HepG2 (cell line): ENCODE results near the gene CLDN9. TPM values are rescaled to one million over a fixed set of nuclear protein-coding genes. Genes with fewer than 3 reads are reported as not detected.

Source experiments
- AKAP8 ChIP-seq: sonication (generic); formaldehyde crosslinking; IDR thresholded peaks from 2 replicates; pipeline ENCODE4 v1.5.1; 2020; ENCODE audit warnings: mild to moderate bottlenecking, missing genetic modification reagents
- ASH2L ChIP-seq: fragments of 300-600, 200-600 bp; sonication (generic); IDR thresholded peaks from 2 replicates; pipeline ENCODE4 v1.7.0; 2017; ENCODE audit warnings: low read depth, mild to moderate bottlenecking, moderate library complexity, mixed read lengths, low read length; ENCODE audit not compliant: insufficient read length
- ATF2 ChIP-seq: sonication (generic); formaldehyde crosslinking; IDR thresholded peaks from 2 replicates; pipeline ENCODE4 v1.4.0; 2020; ENCODE audit warnings: missing genetic modification reagents
- ATF7 ChIP-seq, 2 experiments: fragments of 450-650 bp in 1 of 2; sonication (generic) in 1 of 2; formaldehyde crosslinking in 1 of 2; IDR thresholded peaks; 2 replicates each; pipeline versions ENCODE4 v1.4.0 to v1.6.1; 2016 to 2020; ENCODE audit warnings: antibody characterized with exemption in 1 of 2, mild to moderate bottlenecking in 1 of 2, missing genetic modification reagents in 1 of 2
- BCLAF1 ChIP-seq: fragments of 450-650 bp; IDR thresholded peaks from 2 replicates; pipeline ENCODE4 v1.6.1; 2017; ENCODE audit warnings: mild to moderate bottlenecking
- FOSL2 ChIP-seq: sonication (generic); formaldehyde crosslinking; IDR thresholded peaks from 2 replicates; pipeline ENCODE4 v1.4.0; 2020; ENCODE audit warnings: missing genetic modification reagents
- KDM2A ChIP-seq: sonication (generic); formaldehyde crosslinking; IDR thresholded peaks from 2 replicates; pipeline ENCODE4 v1.4.0; 2020; ENCODE audit warnings: low read depth, missing genetic modification reagents, borderline replicate concordance
- KLF13 ChIP-seq: sonication (generic); formaldehyde crosslinking; IDR thresholded peaks from 2 replicates; pipeline ENCODE4 v1.4.0; 2020; ENCODE audit warnings: mild to moderate bottlenecking, missing genetic modification reagents
- MYNN ChIP-seq: sonication (generic); formaldehyde crosslinking; IDR thresholded peaks from 2 replicates; pipeline ENCODE4 v1.4.0; 2020; ENCODE audit warnings: mild to moderate bottlenecking, low read depth, missing genetic modification reagents
- NFKBIZ ChIP-seq: IDR thresholded peaks from 2 replicates; pipeline ENCODE4 v1.6.1; 2018; ENCODE audit warnings: missing genetic modification reagents, missing compliant biosample characterization
- SNRNP70 ChIP-seq: fragments of 200-400 bp; formaldehyde crosslinking; IDR thresholded peaks from 2 replicates; pipeline ENCODE4 v1.6.1; 2017; ENCODE audit warnings: mild to moderate bottlenecking, low read depth, low read length, moderate library complexity
- THAP8 ChIP-seq: sonication (generic); formaldehyde crosslinking; IDR thresholded peaks from 2 replicates; pipeline ENCODE4 v1.5.1; 2020; ENCODE audit warnings: missing genetic modification reagents, mild to moderate bottlenecking, borderline replicate concordance
- ZBTB46 ChIP-seq: sonication (generic); formaldehyde crosslinking; IDR thresholded peaks from 2 replicates; pipeline ENCODE4 v1.4.0; 2020; ENCODE audit warnings: mild to moderate bottlenecking, missing genetic modification reagents, borderline replicate concordance
- ZHX2 ChIP-seq, 2 experiments: sonication (generic) in 1 of 2; formaldehyde crosslinking in 1 of 2; IDR thresholded peaks; 2 replicates each; pipeline versions ENCODE4 v1.6.1 to v1.9.0; 2014 to 2022; ENCODE audit warnings: antibody characterized with exemption in 1 of 2, borderline replicate concordance in 1 of 2, inconsistent platforms in 1 of 2, low read depth in 1 of 2, missing genetic modification reagents in 1 of 2
- ZNF543 ChIP-seq: sonication (generic); formaldehyde crosslinking; IDR thresholded peaks from 2 replicates; pipeline ENCODE4 v1.4.0; 2020; ENCODE audit warnings: mild to moderate bottlenecking, missing genetic modification reagents
- ZNF792 ChIP-seq: IDR thresholded peaks from 2 replicates; pipeline ENCODE4 v1.6.1; 2016
- polyA plus RNA-seq, 8 experiments: library from polyadenylated mRNA; depleted of rRNA in 3 of 8; stranded (reverse) in 7 of 8; unstranded in 1 of 8; fragments of >200 nt; fragmentation: Illumina TruSeq in 4 of 8; extraction: Trizol in 4 of 8; gene quantifications; 2 replicates each; pipeline versions ENCODE4 v1.2.1 to v1.2.3, GENCODE V29; 2011 to 2016; ENCODE audit warnings: low read depth in 4 of 8, missing spikeins in 1 of 8, mixed read lengths in 1 of 8; ENCODE audit not compliant: insufficient read depth in 1 of 8
- total RNA-seq, 5 experiments: library from RNA; depleted of rRNA; stranded (reverse); fragments of >200 nt; fragmentation: Illumina TruSeq; extraction: Trizol; gene quantifications; 2 replicates each; pipeline ENCODE4 v1.2.3, GENCODE V29; 2016; ENCODE audit warnings: low read depth in 1 of 5

Gene CLDN9
- total and polyA plus RNA-seq, 2 of the 13 experiments (the other 11 are each of a cell fraction or from before 2014, with no cell fraction given): 0.15 to 0.26 TPM

GRCh38 chr16:3038256-3038655, 25.5 kb downstream of the CLDN9 start (continued):
- 0 out of 2 replicates have a peak, but pooled peaks have one; percentile 47 for TF ChIP-seq ATF2 (CRISPR knock-in tag)
- no peak for TF ChIP-seq AKAP8
- TF ChIP-seq ASH2L: no peak
- TF ChIP-seq KLF13 (CRISPR knock-in tag): no peak
- no peak for TF ChIP-seq BCLAF1
- no peak for TF ChIP-seq THAP8
- no peak for TF ChIP-seq KDM2A (CRISPR knock-in tag)
- peak; percentile 62 for TF ChIP-seq ATF7 (IDR thresholded peaks at IDR 0.05)
- TF ChIP-seq ATF7 (CRISPR knock-in tag; IDR thresholded peaks at IDR 0.05): no peak
- peak; percentile 67; the same call in 1 of the 2 replicates for TF ChIP-seq ZNF792 (CRISPR knock-in tag)
- TF ChIP-seq MYNN: no peak
- no peak for TF ChIP-seq ZBTB46 (CRISPR knock-in tag)
- no peak for TF ChIP-seq ZHX2 (IDR thresholded peaks at IDR 0.05; ENCODE audit: low read depth)
- no peak for TF ChIP-seq ZHX2 (CRISPR knock-in tag; IDR thresholded peaks at IDR 0.05; ENCODE audit: borderline replicate concordance)
- no peak for TF ChIP-seq NFKBIZ (CRISPR knock-in tag)
- TF ChIP-seq SNRNP70: no peak
- TF ChIP-seq ZNF543 (CRISPR knock-in tag): no peak
- peak; percentile 43; the same call in 1 of the 2 replicates for TF ChIP-seq FOSL2 (CRISPR knock-in tag)
